Breast epithelium (tissue), 3 donors: ENCODE data around the gene GALNT9.

Experiments
- CTCF ChIP-seq, 3 donors: fragments of 450-650 bp; IDR thresholded peaks; one replicate each; pipeline ENCODE4 v1.5.1; 2016 to 2017; ENCODE audit warnings: antibody characterized with exemption in 3 of 3, mild to moderate bottlenecking in 3 of 3, moderate library complexity in 3 of 3
- POLR2A ChIP-seq: fragments of 450-650 bp; IDR thresholded peaks from one replicate; pipeline ENCODE4 v1.6.1; 2016; ENCODE audit warnings: antibody characterized with exemption, mild to moderate bottlenecking, moderate library complexity
- POLR2AphosphoS5 ChIP-seq, 3 donors: sonication (generic); formaldehyde crosslinking; IDR thresholded peaks; one replicate each; pipeline ENCODE4 v1.6.1; 2017; ENCODE audit warnings: antibody characterized with exemption in 3 of 3

- TF ChIP-seq POLR2A (no peak), CTCF (IDR thresholded peaks at IDR 0.05) (no peak), POLR2AphosphoS5 (IDR thresholded peaks at IDR 0.05) (no peak)
Observed at GRCh38 chr12:132309596-132310086, 19.7 kb downstream of the GALNT9 start.
